ENCODE results near the gene LAPTM4A. TPM values are rescaled to one million over a fixed set of nuclear protein-coding genes. Genes with fewer than 3 reads are reported as not detected.
A peak's percentile ranks its signal among the peaks of the same experiment; 100 is the strongest.

LAPTM4A gene
- total RNA-seq, 2 donors from 2014 or later: 27.3 to 29.6 TPM

- H3K4me3 Mint-ChIP-seq: no peak overlapping the region
- no peak overlapping the region for H3K27ac Mint-ChIP-seq
- H3K27me3 Mint-ChIP-seq: peaks cover 10% of the 10 kb centered on the region
- no peak for ATAC-seq (replicated peaks)
- peaks cover 4% of the 10 kb centered on the region for H3K9me3 Mint-ChIP-seq
- no peaks in the 10 kb centered on the region for H3K4me1 Mint-ChIP-seq
- no peaks in the 10 kb centered on the region for H3K36me3 Mint-ChIP-seq (ENCODE audit: low read depth)
Observed at GRCh38 chr2:20067992-20068584, 16.7 kb upstream of the LAPTM4A start.

- Mint-ChIP-seq H3K27me3 (peaks cover 10% of the 10 kb centered on the region), H3K36me3 (ENCODE audit: low read depth) (no peaks in the 10 kb centered on the region), H3K4me1 (no peaks in the 10 kb centered on the region), H3K9me3 (peaks cover 4% of the 10 kb centered on the region), H3K4me3 (no peak overlapping the region), H3K27ac (no peak overlapping the region)
- ATAC-seq (replicated peaks): peak; percentile 57
Observed at GRCh38 chr2:20065885-20066602, 14.6 kb upstream of the LAPTM4A start.

- Mint-ChIP-seq H3K27me3 (peaks cover 10% of the 10 kb centered on the region), H3K4me3 (no peak overlapping the region), H3K4me1 (no peaks in the 10 kb centered on the region), H3K9me3 (peaks cover 4% of the 10 kb centered on the region), H3K36me3 (ENCODE audit: low read depth) (no peaks in the 10 kb centered on the region), H3K27ac (no peak overlapping the region)
- ATAC-seq (replicated peaks): no peak
Observed at GRCh38 chr2:20064841-20065240, 13.4 kb upstream of the LAPTM4A start.

- H3K9me3 Mint-ChIP-seq: peaks cover 4% of the 10 kb centered on the region
- H3K4me3 Mint-ChIP-seq: no peak overlapping the region
- H3K27me3 Mint-ChIP-seq: peaks cover 10% of the 10 kb centered on the region
- H3K27ac Mint-ChIP-seq: no peak overlapping the region
- H3K36me3 Mint-ChIP-seq (ENCODE audit: low read depth): no peaks in the 10 kb centered on the region
- no peaks in the 10 kb centered on the region for H3K4me1 Mint-ChIP-seq
- ATAC-seq (replicated peaks): no peak
Observed at GRCh38 chr2:20064421-20064820, 13.0 kb upstream of the LAPTM4A start.

- Mint-ChIP-seq H3K4me1 (no peaks in the 10 kb centered on the region), H3K9me3 (peaks cover 4% of the 10 kb centered on the region)
- ATAC-seq (replicated peaks): peak; percentile 56
Observed at GRCh38 chr2:20062615-20063545, 11.5 kb upstream of the LAPTM4A start.

GRCh38 chr2:20061940-20062339 is 10.5 kb upstream of the LAPTM4A start:
- Mint-ChIP-seq H3K27me3 (peaks cover 5% of the 10 kb centered on the region), H3K36me3 (ENCODE audit: low read depth) (no peaks in the 10 kb centered on the region), H3K4me1 (no peaks in the 10 kb centered on the region), H3K27ac (no peak overlapping the region), H3K4me3 (no peak overlapping the region), H3K9me3 (peaks cover 4% of the 10 kb centered on the region)
- ATAC-seq (replicated peaks): no peak

More at GRCh38 chr2:20062615-20063545, 11.5 kb upstream of the LAPTM4A start:
- Mint-ChIP-seq H3K27ac (peak overlapping the region; percentile 46), H3K27me3 (peaks cover 6% of the 10 kb centered on the region), H3K36me3 (ENCODE audit: low read depth) (no peaks in the 10 kb centered on the region), H3K4me3 (no peak overlapping the region)

- Mint-ChIP-seq H3K27me3 (peaks cover 10% of the 10 kb centered on the region), H3K27ac (no peak overlapping the region), H3K4me1 (no peaks in the 10 kb centered on the region), H3K36me3 (ENCODE audit: low read depth) (no peaks in the 10 kb centered on the region), H3K4me3 (no peak overlapping the region), H3K9me3 (peaks cover 4% of the 10 kb centered on the region)
- ATAC-seq (replicated peaks): no peak
Observed at GRCh38 chr2:20061476-20061875, 10.0 kb upstream of the LAPTM4A start.

GRCh38 chr2:20060106-20060505 is 8.7 kb upstream of the LAPTM4A start:
- Mint-ChIP-seq H3K27me3 (peaks cover 18% of the 10 kb centered on the region), H3K27ac (no peak overlapping the region), H3K4me1 (no peaks in the 10 kb centered on the region), H3K36me3 (ENCODE audit: low read depth) (no peaks in the 10 kb centered on the region), H3K4me3 (no peak overlapping the region), H3K9me3 (peaks cover 4% of the 10 kb centered on the region)
- ATAC-seq (replicated peaks): no peak

- no peaks in the 10 kb centered on the region for H3K4me1 Mint-ChIP-seq
- peaks cover 17% of the 10 kb centered on the region for H3K27me3 Mint-ChIP-seq
- no peaks in the 10 kb centered on the region for H3K36me3 Mint-ChIP-seq (ENCODE audit: low read depth)
- no peak overlapping the region for H3K27ac Mint-ChIP-seq
- H3K4me3 Mint-ChIP-seq: no peak overlapping the region
- ATAC-seq (replicated peaks): no peak
- no peaks in the 10 kb centered on the region for H3K9me3 Mint-ChIP-seq
Observed at GRCh38 chr2:20057268-20057667, 5.8 kb upstream of the LAPTM4A start.

GRCh38 chr2:20054931-20055330 is 3.5 kb upstream of the LAPTM4A start:
- Mint-ChIP-seq H3K36me3 (ENCODE audit: low read depth) (no peaks in the 10 kb centered on the region), H3K9me3 (no peaks in the 10 kb centered on the region)
- ATAC-seq (replicated peaks): no peak

GRCh38 chr2:20054119-20054518 is 2.7 kb upstream of the LAPTM4A start:
- no peaks in the 10 kb centered on the region for H3K36me3 Mint-ChIP-seq (ENCODE audit: low read depth)
- no peak overlapping the region for H3K4me3 Mint-ChIP-seq
- peaks cover 14% of the 10 kb centered on the region for H3K4me1 Mint-ChIP-seq
- no peak for ATAC-seq (replicated peaks)
- peaks cover 17% of the 10 kb centered on the region for H3K27me3 Mint-ChIP-seq
- H3K27ac Mint-ChIP-seq: no peak overlapping the region
- H3K9me3 Mint-ChIP-seq: no peaks in the 10 kb centered on the region

More at GRCh38 chr2:20054931-20055330, 3.5 kb upstream of the LAPTM4A start:
- H3K27ac Mint-ChIP-seq: no peak overlapping the region
- H3K27me3 Mint-ChIP-seq: peaks cover 17% of the 10 kb centered on the region
- no peak overlapping the region for H3K4me3 Mint-ChIP-seq
- peaks cover 6% of the 10 kb centered on the region for H3K4me1 Mint-ChIP-seq

GRCh38 chr2:20052861-20053281 is 1.4 kb upstream of the LAPTM4A start:
- Mint-ChIP-seq H3K9me3 (no peaks in the 10 kb centered on the region), H3K36me3 (ENCODE audit: low read depth) (no peaks in the 10 kb centered on the region), H3K27me3 (peaks cover 17% of the 10 kb centered on the region), H3K4me1 (peaks cover 23% of the 10 kb centered on the region), H3K27ac (no peak overlapping the region), H3K4me3 (no peak overlapping the region)
- no peak for ATAC-seq (replicated peaks)

- Mint-ChIP-seq H3K4me1 (peaks cover 23% of the 10 kb centered on the region), H3K4me3 (no peak overlapping the region)
- ATAC-seq (replicated peaks): no peak
Observed at GRCh38 chr2:20052229-20052851, 912 bp upstream of the LAPTM4A start.

More at GRCh38 chr2:20052229-20052851, 912 bp upstream of the LAPTM4A start:
- no peak overlapping the region for H3K27ac Mint-ChIP-seq
- H3K27me3 Mint-ChIP-seq: peaks cover 17% of the 10 kb centered on the region
- H3K36me3 Mint-ChIP-seq (ENCODE audit: low read depth): no peaks in the 10 kb centered on the region
- H3K9me3 Mint-ChIP-seq: no peaks in the 10 kb centered on the region

All from activated T-helper 17 cell treated with anti-CD3 and anti-CD28 coated beads, Interleukin-2, amount 50 U/mL, for 72 hours (primary cell).